OCI-M2 (cell line): ENCODE measurements around the gene SIPA1L3.

Experiments
- DNase-seq: peaks from one replicate; lab custom pipeline; 2025; ENCODE audit not compliant: unreplicated experiment; lab: John Stamatoyannopoulos, UW

SIPA1L3 gene

DNA sequence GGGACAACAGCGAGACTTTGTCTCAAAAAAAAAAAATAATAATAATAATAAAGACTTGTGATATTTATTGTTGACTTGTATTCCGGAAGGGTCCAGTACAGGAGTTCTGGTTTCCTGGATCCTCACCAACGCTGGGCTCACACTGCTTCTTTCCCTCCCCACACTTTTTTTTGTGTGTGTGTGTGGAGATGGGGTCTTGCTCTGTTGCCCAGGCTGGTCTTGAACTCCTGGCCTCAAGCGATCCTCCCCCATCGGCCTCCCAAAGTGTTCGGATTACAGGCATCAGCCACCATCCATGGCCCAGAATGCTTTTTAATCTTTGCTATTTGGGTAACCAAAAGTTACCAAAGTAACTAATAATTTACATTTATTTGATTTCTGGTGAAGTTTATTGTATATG, 39.1 kb downstream of the SIPA1L3 start:
- DNase-seq = no peak

GRCh38 chr19:37947778-37948177, 40.8 kb downstream of the SIPA1L3 start:
- no peak for DNase-seq

GRCh38 chr19:37948362-37948761, 41.4 kb downstream of the SIPA1L3 start:
- no peak for DNase-seq

GRCh38 chr19:37950471-37951175, 43.6 kb downstream of the SIPA1L3 start:
- no peak for DNase-seq

- DNase-seq = no peak
These were observed 44.8 kb downstream of the SIPA1L3 start for GRCh38 chr19:37951816-37952210.

GRCh38 chr19:37953171-37953917, 46.3 kb downstream of the SIPA1L3 start:
- no peak for DNase-seq

DNA sequence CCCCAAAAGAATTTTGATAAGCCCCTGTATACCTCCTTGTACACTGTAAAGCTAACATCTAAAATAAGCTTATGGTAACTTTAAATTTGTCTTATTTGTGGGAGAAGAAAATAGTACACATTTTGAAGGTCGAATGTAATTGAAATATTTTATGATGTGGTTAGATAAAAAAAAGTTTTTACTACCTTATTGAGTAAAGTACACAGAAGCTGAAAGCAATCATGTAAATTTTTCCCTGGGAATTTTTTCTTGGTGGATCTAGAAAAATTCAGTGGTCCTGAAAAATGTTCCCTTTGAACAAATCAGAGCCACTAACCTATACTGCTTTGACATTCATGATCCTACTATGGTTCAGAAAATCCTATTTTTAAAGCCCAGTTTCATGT, 46.9 kb downstream of the SIPA1L3 start:
- no peak for DNase-seq

DNA sequence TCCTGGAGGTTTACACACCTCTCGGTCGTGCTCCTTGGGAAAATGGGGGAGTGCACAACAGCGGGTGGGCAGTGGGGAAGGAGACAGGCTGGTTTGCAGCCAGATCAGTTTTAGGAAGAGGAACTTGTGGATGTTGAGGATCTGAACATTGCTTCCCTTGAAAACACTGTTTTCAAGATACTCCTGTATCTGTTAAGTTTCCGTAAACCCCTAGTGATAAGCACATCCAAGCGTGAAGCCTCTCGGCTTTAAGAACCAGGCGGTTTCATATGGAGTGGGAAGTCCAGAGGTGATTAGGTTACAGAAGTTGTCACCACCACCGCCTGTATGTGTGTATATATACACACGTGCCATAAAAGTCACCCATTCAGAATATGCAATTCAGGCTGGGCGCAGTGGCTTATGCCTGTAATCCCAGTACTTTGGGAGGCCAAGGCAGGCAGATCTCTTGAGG, 47.4 kb downstream of the SIPA1L3 start:
- peak; percentile 87 for DNase-seq

GRCh38 chr19:37955986-37956385, 49.0 kb downstream of the SIPA1L3 start:
- no peak for DNase-seq

DNA sequence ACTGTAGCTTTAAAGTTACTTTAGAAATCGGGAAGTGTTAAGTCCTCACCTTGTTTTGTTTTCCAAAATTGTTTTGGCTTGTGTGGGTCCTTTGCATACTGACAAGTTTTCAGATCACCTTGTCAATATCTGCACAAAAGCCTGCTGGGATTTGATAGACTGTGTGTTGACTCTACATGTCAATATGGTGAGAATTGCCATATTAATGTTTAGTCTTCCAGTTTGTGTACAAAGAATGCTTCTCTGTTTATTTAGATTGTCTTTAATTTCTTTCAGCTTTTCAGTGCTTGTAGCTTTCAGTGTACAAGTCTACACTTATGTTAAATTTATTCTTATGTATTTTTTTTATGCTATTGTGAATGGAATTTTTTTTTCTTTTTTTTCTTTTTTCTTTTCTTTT, 50.2 kb downstream of the SIPA1L3 start:
- DNase-seq = no peak

- DNase-seq = no peak
These were observed 52.7 kb downstream of the SIPA1L3 start for GRCh38 chr19:37959665-37960114.

DNA sequence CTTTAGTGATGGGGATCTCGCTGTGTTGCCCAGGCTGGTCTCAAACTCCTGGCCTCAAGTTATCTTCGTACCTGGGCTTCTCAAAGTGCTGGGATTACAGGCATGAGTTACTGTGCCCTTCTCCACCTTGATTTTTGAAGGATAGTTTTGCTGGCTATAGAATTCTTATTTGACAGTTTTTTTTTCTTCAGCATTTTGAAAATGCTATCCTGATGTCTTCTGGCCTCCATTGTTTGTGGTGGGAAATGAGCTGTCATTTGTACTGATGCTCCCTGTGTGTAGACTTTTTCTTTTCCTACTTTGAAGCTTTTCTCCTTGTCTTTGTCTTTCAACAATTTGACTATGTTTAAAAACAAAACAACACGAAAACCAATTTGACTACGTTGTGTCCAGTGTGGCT, 54.2 kb downstream of the SIPA1L3 start:
- no peak for DNase-seq

DNA sequence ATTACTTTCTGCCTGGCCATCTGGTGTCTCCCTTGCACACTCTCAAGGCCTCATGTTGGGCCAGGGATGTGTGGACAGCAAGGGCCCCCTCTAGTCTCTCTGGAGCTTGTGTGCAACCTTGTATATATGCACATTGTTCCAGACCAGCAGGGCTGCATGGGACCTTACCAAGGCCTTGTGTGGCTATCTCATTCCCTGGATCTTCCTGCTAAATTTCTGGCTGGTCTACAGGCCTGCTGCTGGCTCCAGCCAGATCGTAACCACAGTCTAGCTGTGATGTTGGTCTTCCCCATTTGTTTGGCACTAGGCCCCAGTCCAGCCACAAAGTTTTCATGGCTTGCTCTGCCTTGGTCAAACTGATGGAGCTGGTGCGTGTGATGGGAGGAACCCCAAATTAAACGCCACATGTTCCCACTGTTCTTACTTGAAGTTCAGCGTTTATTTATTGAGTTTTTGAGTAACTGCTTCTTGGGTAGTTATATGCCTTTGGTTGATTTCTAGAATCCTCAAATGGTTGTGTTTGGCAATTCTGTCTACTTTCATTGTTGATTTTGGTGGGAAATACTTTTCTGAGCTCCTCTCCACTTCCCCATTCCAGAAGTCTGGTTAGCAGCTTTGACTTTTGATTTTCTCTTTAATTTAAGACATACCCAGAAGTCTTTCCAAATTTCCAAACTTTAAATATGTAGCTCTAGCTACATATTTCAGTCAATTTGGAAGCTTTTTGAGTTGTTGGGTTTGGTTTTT, 56.4 kb downstream of the SIPA1L3 start:
- DNase-seq = no peak

DNA sequence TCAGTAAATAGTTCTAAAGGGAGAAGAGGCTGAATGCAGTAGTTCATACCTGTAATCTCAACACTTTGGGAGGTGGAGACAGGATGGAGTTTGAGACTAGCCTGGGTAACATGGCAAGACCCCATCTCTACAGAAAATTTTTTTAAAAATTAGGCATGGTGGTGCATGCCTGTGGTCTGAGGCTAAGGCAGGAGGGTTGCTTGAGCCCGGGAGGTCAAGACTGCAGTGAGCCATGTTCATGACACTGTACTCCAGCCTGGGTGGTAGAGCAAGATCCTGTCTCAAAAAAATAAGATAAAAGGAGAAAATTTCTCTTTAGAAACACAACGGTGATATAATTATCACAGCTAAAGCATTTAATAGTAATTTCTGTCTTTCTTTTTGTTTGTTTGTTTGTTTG, 57.1 kb downstream of the SIPA1L3 start:
- DNase-seq = no peak

DNA sequence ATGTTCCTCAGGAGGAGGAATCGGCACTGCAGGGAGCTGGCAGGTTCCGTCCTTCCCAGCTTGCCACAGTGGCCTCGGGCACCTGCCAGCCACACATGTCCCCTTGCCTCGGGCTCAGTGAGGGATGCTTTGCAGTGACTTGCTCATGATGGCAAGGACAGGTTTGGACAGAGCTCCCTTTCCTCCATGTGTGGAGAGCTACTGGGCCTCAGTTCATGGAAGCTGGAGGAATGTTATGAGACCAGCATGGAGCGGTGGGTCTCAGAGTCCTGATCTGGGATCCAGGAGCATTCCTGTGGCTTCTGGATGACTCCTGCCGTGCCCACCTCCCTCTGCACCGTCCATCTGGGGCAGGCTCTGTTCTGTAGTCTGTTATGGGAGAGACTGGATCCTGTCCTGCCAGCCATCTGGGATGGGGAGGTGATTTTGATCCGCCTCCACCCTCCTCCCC, 59.2 kb downstream of the SIPA1L3 start:
- no peak for DNase-seq

GRCh38 chr19:37966662-37967231, 59.7 kb downstream of the SIPA1L3 start:
- DNase-seq = no peak

DNA sequence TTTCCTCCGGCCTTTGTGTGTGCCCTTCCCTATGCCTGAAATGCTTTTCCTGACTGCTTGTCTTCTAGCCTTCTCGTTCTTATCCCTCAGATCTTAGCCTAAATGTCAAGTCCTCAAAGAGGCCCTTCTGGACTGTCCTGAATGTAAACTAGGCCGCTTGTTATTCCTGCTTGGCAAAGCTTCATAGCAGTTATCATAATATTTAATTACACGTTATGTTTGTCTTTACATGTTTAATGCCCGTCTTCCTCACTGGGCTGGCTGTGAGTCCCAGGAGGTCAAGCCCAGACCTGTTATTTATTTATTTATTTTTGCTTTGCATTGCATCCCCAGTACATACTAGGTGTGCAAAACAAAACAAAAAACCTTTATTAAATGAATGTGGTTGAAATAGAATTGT, 62.7 kb downstream of the SIPA1L3 start:
- DNase-seq = no peak

DNA sequence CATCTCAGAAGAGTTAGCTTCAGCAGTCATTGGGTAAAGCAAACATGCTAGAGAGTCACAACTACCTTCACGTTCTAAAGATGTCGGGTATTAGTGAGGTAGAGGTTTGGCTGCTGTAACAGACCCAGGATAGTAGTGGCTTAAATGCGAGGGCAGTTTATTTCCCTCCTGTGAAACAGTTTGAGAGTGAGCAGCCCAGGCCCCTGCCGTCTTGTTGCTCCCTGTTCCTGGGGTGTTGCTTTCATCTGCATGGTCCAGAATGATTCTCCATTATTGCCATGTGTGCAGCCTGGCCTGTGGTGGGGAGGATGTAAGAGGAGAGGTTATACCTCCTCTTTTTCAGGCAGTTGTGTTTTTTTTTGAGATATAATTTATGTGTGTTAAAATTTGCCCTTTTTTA, 63.7 kb downstream of the SIPA1L3 start:
- no peak for DNase-seq

DNA sequence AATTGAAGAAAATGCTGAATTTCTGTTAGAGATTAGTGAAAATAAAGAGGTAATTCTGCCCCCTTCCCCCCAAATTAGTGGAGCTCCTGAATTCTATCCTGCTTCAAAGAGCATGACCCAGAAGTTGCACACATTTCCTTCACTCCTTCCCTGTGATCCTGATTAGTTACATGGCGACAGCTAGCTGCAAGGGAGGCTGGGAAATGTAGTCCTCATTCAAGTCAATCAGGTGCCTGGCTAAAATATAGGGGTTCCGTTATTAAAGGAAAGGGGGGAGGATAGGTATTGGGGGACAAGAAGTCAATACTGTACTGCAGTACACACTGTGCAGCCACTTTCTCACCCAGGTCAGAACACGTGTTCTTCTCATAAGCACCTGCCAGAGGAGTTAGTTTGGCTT, 65.8 kb downstream of the SIPA1L3 start:
- DNase-seq = no peak

DNA sequence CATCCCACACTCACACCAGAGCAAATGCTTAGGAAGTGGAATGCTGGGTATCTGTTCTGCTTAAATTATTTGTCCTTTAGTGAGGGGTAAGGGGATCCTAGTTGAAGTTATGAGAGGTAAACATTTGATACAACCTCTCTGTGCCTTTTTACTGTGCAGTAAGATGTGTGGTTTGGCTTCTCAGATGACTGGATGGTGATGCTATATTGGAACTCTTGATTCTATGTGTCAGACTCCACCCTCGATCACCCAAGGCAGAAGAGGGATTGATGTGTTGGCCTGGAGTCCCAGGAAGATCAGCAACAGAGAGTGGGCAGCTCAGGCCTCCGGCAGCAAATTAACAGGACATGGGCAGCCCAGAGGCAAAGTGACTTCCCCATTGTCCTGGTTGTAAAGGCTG, 66.7 kb downstream of the SIPA1L3 start:
- no peak for DNase-seq

GRCh38 chr19:37975071-37975470, 68.1 kb downstream of the SIPA1L3 start:
- DNase-seq = no peak
